ENCODE measurements around the gene TOPAZ1.

The TOPAZ1 gene

GRCh38 chr3:44241706-44242105 lies at the start of gene TOPAZ1:
Gene TOPAZ1 (plus strand): TSS chr3:44241886. CDS start chr3:44242054, 168 bp downstream.
- DNase-seq = no peak

- peak; percentile 1 to 53 for DNase-seq
Observed at GRCh38 chr3:44198284-44199269, 43.1 kb upstream of the TOPAZ1 start.

- DNase-seq = no peak
Observed at GRCh38 chr3:44206261-44206660, 35.4 kb upstream of the TOPAZ1 start.

GRCh38 chr3:44206862-44207652 lies 34.6 kb upstream of the TOPAZ1 start:
- DNase-seq = no peak

GRCh38 chr3:44208086-44208485 lies 33.6 kb upstream of the TOPAZ1 start:
- DNase-seq = no peak

GRCh38 chr3:44208568-44208967 lies 33.1 kb upstream of the TOPAZ1 start:
- DNase-seq = no peak

- DNase-seq = no peak
Observed at GRCh38 chr3:44210967-44211366, 30.7 kb upstream of the TOPAZ1 start.

- DNase-seq = no peak
Observed at GRCh38 chr3:44222337-44222736, 19.3 kb upstream of the TOPAZ1 start.

- DNase-seq = no peak
Observed at GRCh38 chr3:44223299-44223698, 18.4 kb upstream of the TOPAZ1 start.

- DNase-seq = no peak
Observed at GRCh38 chr3:44224131-44224530, 17.6 kb upstream of the TOPAZ1 start.

GRCh38 chr3:44226573-44226972 lies 15.1 kb upstream of the TOPAZ1 start:
- no peak for DNase-seq

GRCh38 chr3:44227632-44228031 lies 14.1 kb upstream of the TOPAZ1 start:
- DNase-seq = no peak

- no peak for DNase-seq
Observed at GRCh38 chr3:44228900-44229299, 12.8 kb upstream of the TOPAZ1 start.

- DNase-seq = no peak
Observed at GRCh38 chr3:44232407-44232806, 9.3 kb upstream of the TOPAZ1 start.

GRCh38 chr3:44234648-44235268 lies 6.9 kb upstream of the TOPAZ1 start:
- no peak for DNase-seq

- DNase-seq = peak in 1 of 2 experiments; percentile 0
Observed at GRCh38 chr3:44235604-44236484, 5.8 kb upstream of the TOPAZ1 start.

- DNase-seq = no peak
Observed at GRCh38 chr3:44236485-44236908, 5.2 kb upstream of the TOPAZ1 start.

- no peak for DNase-seq
Observed at GRCh38 chr3:44237161-44237560, 4.5 kb upstream of the TOPAZ1 start.

GRCh38 chr3:44237665-44238064 lies 4.0 kb upstream of the TOPAZ1 start:
- DNase-seq = no peak

- DNase-seq = no peak
Observed at GRCh38 chr3:44238889-44239288, 2.8 kb upstream of the TOPAZ1 start.

- DNase-seq = no peak
Observed at GRCh38 chr3:44240061-44240460, 1.6 kb upstream of the TOPAZ1 start.

GRCh38 chr3:44242721-44243120 lies 1.0 kb downstream of the TOPAZ1 start:
- DNase-seq = no peak
